Subcutaneous abdominal adipose tissue (tissue), 5 donors: ENCODE measurements around the gene ASB1.

Experiments used
- H3K27ac ChIP-seq: one replicate; pipeline ENCODE4 v1.7.0; 2013; ENCODE audit warnings: low read depth, mild to moderate bottlenecking, inconsistent platforms, low read length, moderate library complexity
- H3K27me3 ChIP-seq, 5 donors: one replicate each; pipeline ENCODE4 v1.7.0; 2013; ENCODE audit warnings: low read length in 5 of 5, inconsistent platforms in 1 of 5; ENCODE audit not compliant: control insufficient read depth in 5 of 5, insufficient read depth in 4 of 5
- H3K36me3 ChIP-seq, 5 donors: one replicate each; pipeline ENCODE4 v1.7.0; 2013; ENCODE audit warnings: low read length in 5 of 5; ENCODE audit not compliant: control insufficient read depth in 5 of 5, insufficient read depth in 5 of 5
- H3K4me1 ChIP-seq, 5 donors: one replicate each; pipeline ENCODE4 v1.7.0; 2013; ENCODE audit warnings: low read length in 5 of 5, mild to moderate bottlenecking in 3 of 5, moderate library complexity in 1 of 5; ENCODE audit not compliant: control insufficient read depth in 5 of 5, insufficient read depth in 5 of 5
- H3K4me3 ChIP-seq, 5 donors: one replicate each; pipeline ENCODE4 v1.7.0; 2013; ENCODE audit warnings: low read length in 5 of 5, low read depth in 1 of 5
- H3K9ac ChIP-seq, 5 donors: one replicate each; pipeline ENCODE4 v1.7.0; 2013; ENCODE audit warnings: low read length in 5 of 5, mild to moderate bottlenecking in 4 of 5, moderate library complexity in 3 of 5
- H3K9me3 ChIP-seq, 5 donors: one replicate each; pipeline ENCODE4 v1.7.0; 2013; ENCODE audit warnings: low read length in 5 of 5; ENCODE audit not compliant: control insufficient read depth in 5 of 5
- donor health status: healthy.
- donor health status: healthy.
- donor health status: healthy.
- donor health status: healthy.
- donor health status: healthy.

ASB1 gene

GRCh38 chr2:238431456-238431855 is 4.7 kb downstream of the ASB1 start:
- H3K9me3 ChIP-seq, result peaks cover 0 to 11% (median 6%) of the 10 kb centered on the region in 5 donors
- H3K36me3 ChIP-seq, result peaks cover 8 to 29% (median 25%) of the 10 kb centered on the region in 5 donors
- no peaks in the 10 kb centered on the region for H3K27me3 ChIP-seq
- no peak overlapping the region for H3K9ac ChIP-seq
- no peak overlapping the region for H3K4me3 ChIP-seq
- H3K4me1 ChIP-seq, result peaks cover 4 to 19% (median 14%) of the 10 kb centered on the region in 5 donors
- H3K27ac ChIP-seq, result no peak overlapping the region

GRCh38 chr2:238433300-238433915 is 6.7 kb downstream of the ASB1 start:
- H3K36me3 ChIP-seq, result peaks cover 8 to 34% (median 25%) of the 10 kb centered on the region in 5 donors
- H3K27ac ChIP-seq, result no peak overlapping the region
- no peak overlapping the region for H3K9ac ChIP-seq
- H3K4me1 ChIP-seq, result peaks cover 0 to 2% (median under 1%) of the 10 kb centered on the region in 5 donors
- H3K4me3 ChIP-seq, result no peak overlapping the region
- H3K27me3 ChIP-seq, result no peaks in the 10 kb centered on the region
- peaks cover 0 to 11% (median 6%) of the 10 kb centered on the region in 5 donors for H3K9me3 ChIP-seq

GRCh38 chr2:238433941-238434845 is 7.5 kb downstream of the ASB1 start:
- H3K4me1 ChIP-seq, result peaks cover under 1 to 7% (median 3%) of the 10 kb centered on the region in 5 donors
- H3K27me3 ChIP-seq, result no peaks in the 10 kb centered on the region
- no peak overlapping the region for H3K9ac ChIP-seq
- H3K9me3 ChIP-seq, result peaks cover 0 to 11% (median 6%) of the 10 kb centered on the region in 5 donors
- no peak overlapping the region for H3K4me3 ChIP-seq
- no peak overlapping the region for H3K27ac ChIP-seq
- H3K36me3 ChIP-seq, result peaks cover 8 to 34% (median 25%) of the 10 kb centered on the region in 5 donors

GRCh38 chr2:238434846-238435751 is 8.4 kb downstream of the ASB1 start:
- H3K9me3 ChIP-seq, result peaks cover 0 to 10% (median 6%) of the 10 kb centered on the region in 5 donors
- no peak overlapping the region for H3K27ac ChIP-seq
- H3K4me3 ChIP-seq, result no peak overlapping the region
- no peak overlapping the region for H3K9ac ChIP-seq
- no peaks in the 10 kb centered on the region for H3K27me3 ChIP-seq
- peaks cover 8 to 34% (median 25%) of the 10 kb centered on the region in 5 donors for H3K36me3 ChIP-seq
- H3K4me1 ChIP-seq, result peaks cover 2 to 14% (median 11%) of the 10 kb centered on the region in 5 donors

GRCh38 chr2:238435752-238436096 is 9.0 kb downstream of the ASB1 start:
- Histone ChIP-seq H3K27me3 (no peaks in the 10 kb centered on the region), H3K36me3 (peaks cover 3 to 34% (median 25%) of the 10 kb centered on the region in 5 donors)

GRCh38 chr2:238438856-238439849 is 12.4 kb downstream of the ASB1 start:
- H3K9ac ChIP-seq, result peak overlapping the region in 2 of 5 donors; percentile 19 to 49
- peaks cover 3 to 23% (median 16%) of the 10 kb centered on the region in 5 donors for H3K4me1 ChIP-seq
- H3K9me3 ChIP-seq, result no peaks in the 10 kb centered on the region
- H3K4me3 ChIP-seq, result peak overlapping the region in 2 of 5 donors; percentile 26 to 30
- no peaks in the 10 kb centered on the region for H3K27me3 ChIP-seq
- peaks cover 3 to 26% (median 17%) of the 10 kb centered on the region in 5 donors for H3K36me3 ChIP-seq
- peak overlapping the region; percentile 45 for H3K27ac ChIP-seq

More at GRCh38 chr2:238435752-238436096, 9.0 kb downstream of the ASB1 start:
- Histone ChIP-seq H3K9ac (no peak overlapping the region), H3K27ac (no peak overlapping the region), H3K9me3 (peaks cover 0 to 4% (median 2%) of the 10 kb centered on the region in 5 donors), H3K4me1 (peaks cover 2 to 16% (median 11%) of the 10 kb centered on the region in 5 donors), H3K4me3 (no peak overlapping the region)

GRCh38 chr2:238439917-238440316 is 13.2 kb downstream of the ASB1 start:
- peaks cover 0 to 26% (median 19%) of the 10 kb centered on the region in 5 donors for H3K36me3 ChIP-seq
- H3K27me3 ChIP-seq, result no peaks in the 10 kb centered on the region
- H3K4me1 ChIP-seq, result peaks cover 3 to 23% (median 16%) of the 10 kb centered on the region in 5 donors
- peak overlapping the region; percentile 45 for H3K27ac ChIP-seq
- peak overlapping the region in 1 of 5 donors; percentile 19 for H3K9ac ChIP-seq
- no peak overlapping the region for H3K4me3 ChIP-seq
- H3K9me3 ChIP-seq, result no peaks in the 10 kb centered on the region

- Histone ChIP-seq H3K9ac (no peak overlapping the region), H3K9me3 (no peaks in the 10 kb centered on the region), H3K27ac (no peak overlapping the region), H3K27me3 (no peaks in the 10 kb centered on the region), H3K4me3 (no peak overlapping the region), H3K4me1 (peaks cover 3 to 23% (median 16%) of the 10 kb centered on the region in 5 donors), H3K36me3 (peaks cover 0 to 26% (median 19%) of the 10 kb centered on the region in 5 donors)
Observed at GRCh38 chr2:238440331-238440730, 13.6 kb downstream of the ASB1 start.
